Gastrocnemius medialis (tissue), 4 donors: ENCODE results near the gene TXNDC11.

Source experiments
- POLR2A ChIP-seq, 2 donors: fragments of 450-650 bp; IDR thresholded peaks; one replicate each; pipeline ENCODE4 v1.6.1; 2017; ENCODE audit warnings: antibody characterized with exemption in 2 of 2, mild to moderate bottlenecking in 2 of 2, moderate library complexity in 2 of 2
- TF ChIP-seq, protein P1 (sequence below), 5 experiments: fragments of 450-650 bp in 3 of 5; fragments of 200-600 bp in 2 of 5; sonication (generic) in 2 of 5; IDR thresholded peaks in 4 of 5; conservative IDR thresholded peaks in 1 of 5; 1 replicate in 4 of 5; 2 replicates in 1 of 5; pipeline ENCODE4 v1.5.1; 2016 to 2019; ENCODE audit warnings: antibody characterized with exemption in 5 of 5, mild to moderate bottlenecking in 3 of 5, moderate library complexity in 3 of 5

DNA sequence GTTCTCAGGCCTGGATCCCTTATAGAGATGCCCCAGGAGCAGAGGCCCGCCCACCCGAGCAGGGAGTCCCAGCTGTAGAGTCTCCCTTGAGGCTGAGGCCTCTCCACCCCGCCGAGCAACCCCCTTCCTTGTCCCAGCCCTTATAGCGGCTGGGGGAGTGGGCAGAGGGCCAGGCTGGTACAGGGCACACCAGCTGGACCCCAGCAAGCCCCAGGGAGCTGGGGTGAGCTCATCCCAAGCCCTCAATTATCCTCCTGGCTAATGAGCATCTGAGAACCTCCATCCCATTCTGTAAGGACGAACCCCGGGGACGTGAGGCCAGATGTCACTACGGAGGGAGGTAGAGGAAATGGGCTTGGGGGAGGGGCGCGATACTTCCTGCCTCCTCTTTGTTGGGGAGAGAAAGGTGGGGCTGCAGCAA is 77.6 kb downstream of the TXNDC11 start:
- TF ChIP-seq, protein P1, sequence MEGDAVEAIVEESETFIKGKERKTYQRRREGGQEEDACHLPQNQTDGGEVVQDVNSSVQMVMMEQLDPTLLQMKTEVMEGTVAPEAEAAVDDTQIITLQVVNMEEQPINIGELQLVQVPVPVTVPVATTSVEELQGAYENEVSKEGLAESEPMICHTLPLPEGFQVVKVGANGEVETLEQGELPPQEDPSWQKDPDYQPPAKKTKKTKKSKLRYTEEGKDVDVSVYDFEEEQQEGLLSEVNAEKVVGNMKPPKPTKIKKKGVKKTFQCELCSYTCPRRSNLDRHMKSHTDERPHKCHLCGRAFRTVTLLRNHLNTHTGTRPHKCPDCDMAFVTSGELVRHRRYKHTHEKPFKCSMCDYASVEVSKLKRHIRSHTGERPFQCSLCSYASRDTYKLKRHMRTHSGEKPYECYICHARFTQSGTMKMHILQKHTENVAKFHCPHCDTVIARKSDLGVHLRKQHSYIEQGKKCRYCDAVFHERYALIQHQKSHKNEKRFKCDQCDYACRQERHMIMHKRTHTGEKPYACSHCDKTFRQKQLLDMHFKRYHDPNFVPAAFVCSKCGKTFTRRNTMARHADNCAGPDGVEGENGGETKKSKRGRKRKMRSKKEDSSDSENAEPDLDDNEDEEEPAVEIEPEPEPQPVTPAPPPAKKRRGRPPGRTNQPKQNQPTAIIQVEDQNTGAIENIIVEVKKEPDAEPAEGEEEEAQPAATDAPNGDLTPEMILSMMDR (IDR thresholded peaks at IDR 0.05 in 4 of 5, conservative IDR thresholded peaks at IDR 0.05 in 1 of 5): no peak
- no peak for TF ChIP-seq POLR2A (IDR thresholded peaks at IDR 0.05)
